ENCODE measurements around the gene PDE8B.
"Not testable (repeated sequence)": the region's sequence is repeated elsewhere in the genome, so short reads cannot be mapped to it uniquely, and the experiment has no call there.

Gene PDE8B

DNA sequence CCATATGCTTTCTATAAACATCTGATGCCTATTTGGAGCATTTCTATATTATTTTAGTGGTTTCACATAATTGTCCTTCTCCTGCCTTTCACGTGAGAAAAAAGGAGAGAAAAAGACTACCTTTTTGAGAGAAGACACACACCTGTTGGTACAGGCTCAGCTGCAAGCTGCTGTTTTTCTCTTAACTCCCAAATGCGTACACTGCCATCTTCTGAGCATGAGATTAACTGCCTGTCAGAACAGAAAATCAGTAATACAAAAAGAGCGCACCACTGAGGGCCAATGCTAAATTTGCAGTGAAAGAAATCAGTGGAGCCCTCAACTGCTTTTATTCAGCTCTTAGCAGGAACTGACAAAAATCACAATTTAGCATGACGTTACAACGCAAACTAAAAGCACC, 226.7 kb downstream of the PDE8B start:
- DNase-seq (ENCODE audit: low read depth): no peak

DNA sequence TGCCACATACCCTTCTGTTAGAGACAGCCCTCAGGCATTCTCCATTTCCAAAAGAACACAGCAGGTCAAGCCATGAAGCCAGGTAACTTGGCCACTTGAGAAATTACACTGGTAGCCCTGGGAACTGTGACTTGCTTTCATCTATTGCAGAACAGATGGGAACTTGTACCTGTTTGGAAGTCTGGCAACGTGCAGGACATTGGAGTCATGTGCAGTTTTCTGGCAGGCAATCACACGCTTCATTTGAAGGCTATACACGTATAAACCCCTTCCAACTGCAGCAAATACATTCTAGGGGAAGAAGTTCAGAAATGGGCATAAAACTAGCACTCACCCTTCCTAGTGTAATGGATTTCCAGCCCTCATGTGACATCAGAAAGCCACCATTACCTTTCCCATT, 227.6 kb downstream of the PDE8B start:
- DNase-seq (ENCODE audit: low read depth): no peak

DNA sequence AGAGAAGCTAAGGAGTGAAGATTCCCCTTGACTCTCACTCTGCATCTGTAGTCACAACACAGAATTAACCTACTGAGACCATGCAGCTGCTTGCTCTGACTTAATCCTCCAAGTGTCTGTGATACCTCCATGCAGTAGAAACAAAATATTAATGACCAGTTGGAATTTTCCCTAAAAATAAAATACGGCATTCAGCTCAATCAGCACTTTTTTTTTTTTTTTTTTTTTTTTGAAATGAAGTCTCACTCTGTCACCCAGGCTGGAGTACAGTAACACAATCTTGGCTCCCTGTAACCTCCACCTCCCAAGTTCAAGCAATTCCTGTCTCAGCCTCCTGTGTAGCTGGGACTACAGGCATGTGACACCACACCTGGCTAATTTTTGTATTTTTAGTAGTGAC, 233.2 kb downstream of the PDE8B start:
- DNase-seq (ENCODE audit: low read depth): no peak

DNA sequence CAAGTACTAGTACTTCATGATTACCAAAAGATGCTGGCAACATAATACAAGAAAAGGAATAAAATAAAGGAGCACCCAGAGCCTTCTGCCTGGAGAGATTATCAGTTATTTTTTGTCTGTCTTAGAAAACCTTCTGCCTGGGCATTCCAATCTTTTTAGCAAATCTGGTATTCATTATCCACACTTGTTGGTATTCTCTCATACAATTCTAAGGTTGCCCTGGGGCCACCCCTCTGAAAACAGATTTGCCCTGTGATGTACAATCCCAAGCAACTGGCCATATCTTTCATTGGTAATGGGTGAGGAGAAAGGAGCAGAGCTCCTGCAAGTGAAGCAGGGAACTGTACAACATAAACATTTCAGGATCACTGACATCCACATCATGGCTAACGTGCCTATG, 233.9 kb downstream of the PDE8B start:
- no peak for DNase-seq (ENCODE audit: low read depth)

DNA sequence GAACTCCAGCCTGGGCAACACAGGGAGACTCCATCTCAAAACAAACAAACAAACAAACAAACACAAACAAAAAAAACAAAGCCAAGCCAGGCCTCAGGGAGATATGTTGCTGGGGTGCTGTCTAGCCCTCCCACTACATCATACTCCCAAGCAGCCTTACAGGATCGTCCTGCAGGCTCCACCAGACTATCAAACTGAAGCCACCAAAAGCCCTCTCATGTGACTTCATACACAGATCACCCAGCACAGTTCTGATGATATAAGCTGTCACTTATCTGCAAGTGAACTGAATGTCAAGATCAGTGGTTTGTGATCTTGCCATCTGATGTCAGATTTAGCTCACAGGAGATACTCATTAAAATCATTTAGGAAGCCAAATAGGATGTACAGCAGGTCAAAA, 238.4 kb downstream of the PDE8B start:
- no peak for DNase-seq (ENCODE audit: low read depth)

DNA sequence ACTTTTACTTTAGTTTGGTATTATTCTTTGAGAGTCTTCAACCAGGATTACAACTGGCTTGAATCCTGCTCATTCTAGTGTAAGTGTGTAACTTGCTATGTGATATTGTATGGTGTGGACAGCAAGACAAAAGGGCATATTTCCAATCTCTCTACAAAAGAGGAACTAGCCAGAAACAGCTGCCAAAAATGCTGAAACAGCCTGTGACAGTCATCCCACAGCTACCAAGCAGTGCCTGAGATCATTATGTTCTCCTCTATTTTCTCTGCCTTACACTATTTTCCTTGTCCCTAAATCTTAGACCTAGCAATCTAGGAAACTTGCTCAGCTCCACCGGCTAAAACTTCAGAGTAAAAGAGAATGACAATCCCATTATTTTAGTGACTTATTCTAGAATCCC, 238.8 kb downstream of the PDE8B start:
- no peak for DNase-seq (ENCODE audit: low read depth)

DNA sequence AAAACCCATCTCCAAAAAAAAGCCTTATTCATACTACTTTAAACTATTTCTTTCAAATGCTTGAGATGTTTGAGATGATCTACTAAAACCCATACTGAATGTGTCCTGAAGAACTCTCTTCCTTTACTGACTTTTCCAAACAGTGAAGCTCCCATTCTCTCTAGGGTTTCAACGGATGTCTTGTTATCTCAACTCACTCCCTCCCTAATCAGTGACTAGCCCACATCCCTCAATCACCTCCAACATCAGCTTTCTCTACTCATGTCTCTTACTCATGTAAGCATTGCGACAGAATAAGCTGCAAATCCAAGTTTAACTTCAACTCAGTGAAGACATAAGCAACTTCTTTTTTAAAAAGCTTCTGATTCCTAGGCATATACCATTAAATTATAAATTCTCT, 239.5 kb downstream of the PDE8B start:
- no peak for DNase-seq (ENCODE audit: low read depth)

DNA sequence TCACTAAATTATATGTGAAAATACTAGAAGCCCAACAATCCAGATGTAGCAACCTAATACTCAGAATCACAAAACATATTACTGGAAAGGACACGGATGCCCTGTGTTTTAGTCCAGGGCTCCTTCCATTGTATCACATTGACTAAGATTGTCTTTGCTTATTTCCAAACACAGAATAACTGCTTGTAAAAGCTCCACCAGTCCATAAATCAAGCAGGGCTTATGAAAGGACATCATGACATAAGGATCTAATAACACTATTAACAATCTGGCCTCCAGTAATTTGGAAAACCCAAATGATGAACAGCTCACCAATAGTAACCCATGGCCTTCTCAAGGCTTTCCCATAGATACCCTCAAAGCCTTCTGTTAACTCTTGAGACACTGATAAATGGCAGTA, 241.9 kb downstream of the PDE8B start:
- DNase-seq (ENCODE audit: low read depth): no peak

DNA sequence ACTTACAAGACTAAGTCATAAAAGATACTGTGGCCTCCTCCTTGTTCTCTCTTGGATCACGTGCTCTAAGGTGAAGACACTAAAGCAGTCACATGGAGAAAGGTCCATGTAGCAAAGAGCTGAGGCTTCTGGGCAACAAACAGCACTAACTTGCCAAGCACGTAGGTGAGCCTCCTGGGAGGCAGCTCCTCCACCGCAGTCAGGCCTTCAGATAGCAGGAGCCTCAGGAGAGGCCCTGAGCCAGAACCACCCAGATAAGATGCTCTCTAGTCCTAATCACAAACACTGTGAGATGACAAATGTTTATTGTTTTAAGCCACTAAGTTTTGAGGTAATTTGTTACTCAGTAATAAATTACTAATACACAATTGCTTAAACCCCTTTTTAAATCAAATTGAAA, 243.6 kb downstream of the PDE8B start:
- DNase-seq (ENCODE audit: low read depth): no peak

DNA sequence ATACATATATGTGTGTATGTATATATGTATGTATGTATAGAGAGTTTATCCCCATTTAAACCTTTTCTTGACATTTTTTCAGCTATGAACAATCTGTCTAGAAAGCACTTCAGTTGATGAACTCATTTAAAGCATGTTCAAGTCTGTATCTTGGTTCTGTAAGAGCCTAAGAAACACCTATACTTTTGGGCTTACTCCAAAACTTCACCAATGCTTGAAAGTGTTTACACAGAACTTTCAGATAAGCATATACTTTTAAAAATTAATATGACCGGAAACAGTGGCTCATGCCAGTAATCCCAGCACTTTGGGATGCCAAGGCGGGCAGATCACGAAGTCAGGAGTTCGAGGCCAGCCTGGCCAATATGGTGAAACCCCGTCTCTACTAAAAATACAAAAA, 250.8 kb downstream of the PDE8B start:
- no peak for DNase-seq (ENCODE audit: low read depth)

DNA sequence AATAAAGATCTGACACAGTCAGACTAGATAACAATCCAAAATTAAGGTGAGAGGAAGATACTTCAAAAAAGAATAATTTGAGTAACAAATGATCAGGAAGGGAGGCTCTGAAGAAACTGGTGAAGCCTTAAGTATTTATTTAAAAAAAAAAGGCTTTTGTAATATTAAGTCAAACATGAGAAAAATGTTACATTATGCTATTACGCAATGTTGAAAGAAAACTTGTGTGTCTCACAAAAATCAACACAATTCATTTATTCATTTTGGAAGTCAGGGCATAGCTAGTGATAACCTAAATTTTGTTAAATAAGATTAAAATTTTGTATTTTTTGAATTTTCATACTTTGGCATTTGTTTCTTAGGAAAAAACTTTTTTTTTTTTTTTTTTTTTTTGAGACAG, 253.4 kb downstream of the PDE8B start:
- DNase-seq (ENCODE audit: low read depth): no peak

DNA sequence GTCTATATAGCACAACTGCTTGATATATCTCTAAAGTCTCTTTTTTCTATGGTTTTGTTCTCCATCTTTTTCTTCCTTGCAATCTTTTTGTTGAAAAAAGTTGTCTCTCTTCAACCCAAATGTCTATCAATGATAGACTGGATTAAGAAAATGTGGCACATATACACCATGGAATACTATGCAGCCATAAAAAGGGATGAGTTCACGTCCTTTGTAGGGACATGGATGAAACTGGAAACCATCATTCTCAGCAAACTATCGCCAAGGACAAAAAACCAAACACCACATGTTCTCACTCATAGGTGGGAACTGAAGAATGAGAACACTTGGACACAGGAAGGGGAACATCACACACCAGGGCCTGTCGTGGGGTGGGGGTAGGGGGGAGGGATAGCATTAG, 258.4 kb downstream of the PDE8B start:
- DNase-seq (ENCODE audit: low read depth): not testable (repeated sequence)

DNA sequence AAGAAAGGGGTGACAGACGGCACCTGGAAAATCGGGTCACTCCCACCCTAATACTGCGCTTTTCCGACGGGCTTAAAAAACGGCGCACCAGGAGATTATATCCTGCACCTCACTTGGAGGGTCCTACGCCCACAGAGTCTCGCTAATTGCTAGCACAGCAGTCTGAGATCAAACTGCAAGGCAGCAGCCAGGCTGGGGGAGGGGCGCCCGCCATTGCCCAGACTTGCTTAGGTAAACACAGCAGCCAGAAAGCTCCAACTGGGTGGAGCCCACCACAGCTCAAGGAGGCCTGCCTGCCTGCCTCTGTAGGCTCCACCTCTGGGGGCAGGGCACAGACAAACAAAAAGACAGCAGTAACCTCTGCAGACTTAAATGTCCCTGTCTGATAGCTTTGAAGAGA, 264.6 kb downstream of the PDE8B start:
- not testable (repeated sequence) for DNase-seq (ENCODE audit: low read depth)
